Colonic mucosa (tissue), 4 donors: ENCODE data around the gene IL17B. TPM values are rescaled to one million over a fixed set of nuclear protein-coding genes. Genes with fewer than 3 reads are reported as not detected.
A peak's percentile ranks its signal among the peaks of the same experiment; 100 is the strongest.

ENCODE experiments used
- DNase-seq: peaks from one replicate; pipeline ENCODE4 v3.0.0-alpha.2; 2020
- H3K27ac ChIP-seq: fragments of 200-600 bp; one replicate; pipeline ENCODE4 v1.8.0; 2021
- H3K27me3 ChIP-seq: fragments of 200-600 bp; one replicate; pipeline ENCODE4 v1.8.0; 2021
- H3K36me3 ChIP-seq: fragments of 200-600 bp; one replicate; pipeline ENCODE4 v1.8.0; 2021
- H3K4me1 ChIP-seq: fragments of 200-600 bp; one replicate; pipeline ENCODE4 v1.8.0; 2021; ENCODE audit warnings: mild to moderate bottlenecking
- H3K4me3 ChIP-seq: fragments of 200-600 bp; one replicate; pipeline ENCODE4 v1.8.0; 2021
- H3K9ac ChIP-seq, 2 donors: one replicate each; pipeline ENCODE4 v1.7.0; 2013; ENCODE audit warnings: control low read depth in 2 of 2, low read depth in 2 of 2, low read length in 2 of 2
- H3K9me3 ChIP-seq: fragments of 200-600 bp; one replicate; pipeline ENCODE4 v1.8.0; 2021
- CTCF ChIP-seq: fragments of 200-600 bp; IDR thresholded peaks from one replicate; pipeline ENCODE4 v1.8.0; 2022; ENCODE audit warnings: antibody characterized with exemption, mild to moderate bottlenecking
- intact Hi-C: fragments of 100-400 bp; cut with DNase I; formaldehyde crosslinking; loops from one replicate; pipeline ENCODE4 v1.14.1; 2022
- total RNA-seq, 2 donors: library from RNA; stranded (reverse); fragmentation: NEBNext Ultra II Directional in 1 of 2; extraction: Animal tissue kit (Norgen Biotek cat#: 25700) in 1 of 2; gene quantifications; one replicate each; pipeline ENCODE4 v1.2.1, GENCODE V29; 2021
- donor health status: healthy.
- donor health status: DM: no; HTN: no; CAD: no.
- donor health status: DM: no; HTN: no; CAD: no.

The IL17B gene
- total RNA-seq, 2 donors from 2014 or later: 0.42 TPM; not detected in 1

- intact Hi-C loops: no loop called here
- H3K4me3 ChIP-seq: no peak overlapping the region
- H3K27me3 ChIP-seq: no peaks in the 10 kb centered on the region
- no peaks in the 10 kb centered on the region for H3K36me3 ChIP-seq
- TF ChIP-seq CTCF: no peak
- no peaks in the 10 kb centered on the region for H3K4me1 ChIP-seq
- H3K9ac ChIP-seq: no peak overlapping the region
- no peak for DNase-seq
- no peak overlapping the region for H3K27ac ChIP-seq
- H3K9me3 ChIP-seq: no peaks in the 10 kb centered on the region
Measured at GRCh38 chr5:149372932-149373331, 6.2 kb downstream of the IL17B start.

DNA sequence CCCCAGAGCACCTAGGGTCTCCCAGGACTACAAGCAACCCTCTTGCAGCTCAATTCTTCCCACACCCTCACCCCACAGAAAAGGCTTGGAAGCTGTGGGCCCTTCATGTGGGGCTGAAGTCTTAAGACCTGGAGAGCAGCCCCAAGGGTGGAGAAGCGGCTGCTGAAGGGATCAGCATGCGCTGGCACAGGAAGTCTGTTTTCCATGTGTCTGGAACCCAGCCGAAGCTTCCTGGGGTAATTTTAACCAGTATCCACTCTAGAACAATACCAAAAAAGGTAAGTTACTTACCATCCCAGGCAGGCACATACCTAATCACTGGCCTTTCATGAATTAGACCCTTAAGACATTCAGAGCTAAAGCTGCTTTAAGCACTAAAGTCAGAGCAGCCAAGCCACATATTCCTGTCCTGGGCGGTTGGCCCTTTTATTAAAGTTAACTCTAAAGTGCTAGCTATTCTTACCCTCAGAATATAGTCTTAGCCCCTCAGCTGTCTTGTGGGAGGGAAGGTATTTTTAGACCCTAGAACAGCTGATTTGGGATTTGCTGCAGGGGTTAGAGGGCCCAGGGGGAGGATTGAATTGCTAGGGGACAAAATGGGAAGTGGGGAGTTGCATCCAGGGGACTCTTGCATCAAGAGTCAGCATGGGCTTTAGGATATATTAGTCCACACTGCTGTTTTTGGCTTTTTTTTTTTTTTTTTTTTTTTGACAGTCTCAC is 6.9 kb downstream of the IL17B start:
- no peak for DNase-seq
- Histone ChIP-seq H3K36me3 (no peaks in the 10 kb centered on the region), H3K9ac (no peak overlapping the region), H3K4me3 (no peak overlapping the region), H3K27me3 (no peaks in the 10 kb centered on the region), H3K27ac (no peak overlapping the region), H3K4me1 (no peaks in the 10 kb centered on the region), H3K9me3 (no peaks in the 10 kb centered on the region)
- no peak for TF ChIP-seq CTCF
- intact Hi-C loops: no loop called here

- Histone ChIP-seq H3K9ac (no peak overlapping the region), H3K9me3 (no peaks in the 10 kb centered on the region), H3K36me3 (no peaks in the 10 kb centered on the region), H3K4me3 (no peak overlapping the region), H3K27ac (no peak overlapping the region), H3K4me1 (no peaks in the 10 kb centered on the region), H3K27me3 (no peaks in the 10 kb centered on the region)
- peak; percentile 71 for DNase-seq
- intact Hi-C loops: no loop called here
- peak; percentile 65 for TF ChIP-seq CTCF
Measured at GRCh38 chr5:149371296-149371962, 7.7 kb downstream of the IL17B start.

GRCh38 chr5:149370878-149371277 is 8.2 kb downstream of the IL17B start:
- no peaks in the 10 kb centered on the region for H3K9me3 ChIP-seq
- H3K4me3 ChIP-seq: no peak overlapping the region
- H3K27ac ChIP-seq: no peak overlapping the region
- no peaks in the 10 kb centered on the region for H3K27me3 ChIP-seq
- DNase-seq: no peak
- TF ChIP-seq CTCF: no peak
- H3K4me1 ChIP-seq: no peaks in the 10 kb centered on the region
- intact Hi-C loops: no loop called here
- H3K9ac ChIP-seq: no peak overlapping the region
- no peaks in the 10 kb centered on the region for H3K36me3 ChIP-seq

GRCh38 chr5:149367972-149368645 is 11.0 kb downstream of the IL17B start:
- Histone ChIP-seq H3K27ac (no peak overlapping the region), H3K9ac (no peak overlapping the region), H3K9me3 (no peaks in the 10 kb centered on the region), H3K4me3 (no peak overlapping the region), H3K4me1 (no peaks in the 10 kb centered on the region), H3K36me3 (no peaks in the 10 kb centered on the region), H3K27me3 (no peaks in the 10 kb centered on the region)
- intact Hi-C loops: loop anchor here (5.0 kb wide), 1 partner anchor 51 kb away; no protein-coding TSS in a partner anchor
- no peak for TF ChIP-seq CTCF
- DNase-seq: no peak
